ENCODE measurements around the gene MVB12B.

DNA sequence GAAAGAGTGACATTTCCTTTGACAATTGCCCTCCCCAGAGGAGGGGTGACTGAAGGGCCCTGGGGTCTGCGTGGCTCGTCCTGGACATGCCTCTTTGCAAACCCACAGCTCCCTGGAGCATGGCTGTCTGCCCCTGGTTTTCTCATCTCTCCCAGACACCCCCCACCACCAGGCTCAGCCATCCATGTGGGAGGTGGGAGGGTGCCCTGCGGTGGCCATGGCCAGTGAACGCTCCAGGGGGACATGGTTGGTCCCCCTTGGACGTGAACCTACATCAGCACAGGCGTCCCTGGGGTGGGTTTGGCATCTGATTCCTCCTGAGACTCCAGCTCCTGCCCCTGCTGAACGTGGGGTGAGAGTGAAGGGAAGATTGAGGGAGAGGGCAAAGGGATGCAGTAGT is 219.4 kb downstream of the MVB12B start:
- TF ChIP-seq MTA1 (CRISPR knock-in tag; IDR thresholded peaks at IDR 0.05; ENCODE audit: borderline replicate concordance) (no peak), EZH2 (conservative IDR thresholded peaks at IDR 0.05; ENCODE audit: low read depth, low read length) (no peak), ZNF564 (CRISPR knock-in tag; IDR thresholded peaks at IDR 0.05) (no peak), EP300 (IDR thresholded peaks at IDR 0.05; ENCODE audit: low read depth in 2 of 2, low read length in 2 of 2) (no peak), EP300 (CRISPR knock-in tag; IDR thresholded peaks at IDR 0.05; ENCODE audit: borderline replicate concordance) (no peak), POLR2A (IDR thresholded peaks at IDR 0.05; ENCODE audit: insufficient read depth in 1 of 2, low read depth in 2 of 2, low read length in 2 of 2) (no peak), POLR2AphosphoS5 (IDR thresholded peaks at IDR 0.05; ENCODE audit: low read depth, low read length) (no peak), ZSCAN29 (CRISPR knock-in tag; conservative IDR thresholded peaks at IDR 0.05) (no peak), JUNB (CRISPR knock-in tag; IDR thresholded peaks at IDR 0.05; ENCODE audit: borderline replicate concordance) (no peak)
- TF ChIP-seq, protein P1, sequence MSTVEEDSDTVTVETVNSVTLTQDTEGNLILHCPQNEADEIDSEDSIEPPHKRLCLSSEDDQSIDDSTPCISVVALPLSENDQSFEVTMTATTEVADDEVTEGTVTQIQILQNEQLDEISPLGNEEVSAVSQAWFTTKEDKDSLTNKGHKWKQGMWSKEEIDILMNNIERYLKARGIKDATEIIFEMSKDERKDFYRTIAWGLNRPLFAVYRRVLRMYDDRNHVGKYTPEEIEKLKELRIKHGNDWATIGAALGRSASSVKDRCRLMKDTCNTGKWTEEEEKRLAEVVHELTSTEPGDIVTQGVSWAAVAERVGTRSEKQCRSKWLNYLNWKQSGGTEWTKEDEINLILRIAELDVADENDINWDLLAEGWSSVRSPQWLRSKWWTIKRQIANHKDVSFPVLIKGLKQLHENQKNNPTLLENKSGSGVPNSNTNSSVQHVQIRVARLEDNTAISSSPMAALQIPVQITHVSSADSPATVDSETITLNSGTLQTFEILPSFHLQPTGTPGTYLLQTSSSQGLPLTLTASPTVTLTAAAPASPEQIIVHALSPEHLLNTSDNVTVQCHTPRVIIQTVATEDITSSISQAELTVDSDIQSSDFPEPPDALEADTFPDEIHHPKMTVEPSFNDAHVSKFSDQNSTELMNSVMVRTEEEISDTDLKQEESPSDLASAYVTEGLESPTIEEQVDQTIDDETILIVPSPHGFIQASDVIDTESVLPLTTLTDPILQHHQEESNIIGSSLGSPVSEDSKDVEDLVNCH (CRISPR knock-in tag; IDR thresholded peaks at IDR 0.05) = no peak
